Neural crest cell (in vitro differentiated cells): Measurements from ENCODE around the gene TYSND1. TPM values are rescaled to one million over a fixed set of nuclear protein-coding genes. Genes with fewer than 3 reads are reported as not detected.
"Not testable (repeated sequence)": the region's sequence is repeated elsewhere in the genome, so short reads cannot be mapped to it uniquely, and the experiment has no call there.

Experiments
- DNase-seq: peaks from one replicate; pipeline ENCODE4 v3.0.0; 2021; ENCODE audit warnings: low read depth, mixed read lengths, low spot score
- H3K27ac Mint-ChIP-seq: one replicate; pipeline ENCODE4 v1.8.0; 2021; ENCODE audit warnings: mild to moderate bottlenecking, mixed read lengths; ENCODE audit not compliant: unreplicated experiment
- H3K27me3 Mint-ChIP-seq: 2 replicates; pipeline ENCODE4 v1.8.0; 2021; ENCODE audit warnings: low read depth, mild to moderate bottlenecking, mixed read lengths
- H3K36me3 Mint-ChIP-seq: 2 replicates; pipeline ENCODE4 v1.8.0; 2021; ENCODE audit warnings: low read depth, mild to moderate bottlenecking, mixed read lengths
- H3K4me1 Mint-ChIP-seq: 2 replicates; pipeline ENCODE4 v1.8.0; 2021; ENCODE audit warnings: mixed read lengths
- H3K4me3 Mint-ChIP-seq: one replicate; pipeline ENCODE4 v1.8.0; 2021; ENCODE audit warnings: mild to moderate bottlenecking, mixed read lengths
- H3K9me3 Mint-ChIP-seq: 2 replicates; pipeline ENCODE4 v1.8.0; 2021; ENCODE audit warnings: mixed read lengths
- total RNA-seq: library from RNA; stranded (reverse); gene quantifications from 2 replicates; pipeline ENCODE4 v1.2.1, GENCODE V29; 2021
- TF ChIP-seq, protein P1 (sequence below): fragments of 200-600 bp; sonication (generic); conservative IDR thresholded peaks from 2 replicates; pipeline ENCODE4 v1.5.0; 2021; ENCODE audit warnings: antibody characterized with exemption, mild to moderate bottlenecking

Gene TYSND1
- total RNA-seq, 1 donor from 2014 or later: 17.6 TPM

DNA sequence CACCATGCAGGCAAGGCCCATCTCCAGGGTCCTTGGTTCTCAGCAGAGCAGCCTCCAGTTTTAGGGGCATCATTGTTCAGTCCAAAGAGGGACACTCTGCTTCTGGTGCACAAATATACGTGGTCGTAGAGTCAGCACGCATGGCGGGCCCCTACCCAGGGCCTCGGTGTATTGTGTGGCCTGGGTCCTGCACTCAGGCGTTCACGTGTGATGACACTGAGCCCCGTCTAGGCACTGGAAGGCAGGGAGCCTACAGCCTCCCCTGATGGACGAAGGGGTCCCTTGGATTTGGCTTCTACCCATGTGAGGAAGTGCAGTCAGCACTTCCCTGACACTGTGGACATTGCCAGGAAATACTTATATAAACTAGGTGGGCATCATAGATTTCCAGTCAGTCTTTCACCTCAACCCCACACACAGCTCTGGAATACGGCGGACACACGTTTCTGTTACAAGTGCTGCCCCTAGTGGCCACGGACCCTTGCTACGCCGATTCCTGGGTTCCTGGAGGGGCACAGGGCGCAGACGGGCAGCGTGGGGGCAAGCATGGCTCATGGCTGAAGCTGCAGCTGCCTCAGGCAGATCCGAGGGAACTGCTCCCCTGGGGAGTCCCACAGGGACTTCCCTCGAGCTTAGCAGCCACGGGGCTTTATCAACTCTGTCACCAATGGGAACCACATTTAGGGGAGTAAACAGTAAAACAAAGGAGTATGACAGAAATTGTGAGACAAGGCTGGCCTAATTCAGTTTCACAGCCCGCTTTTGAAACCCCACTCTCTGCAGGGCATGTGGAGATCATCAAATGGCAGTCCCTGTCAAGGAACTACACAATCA, 39.3 kb downstream of the TYSND1 start:
- Mint-ChIP-seq H3K27ac (peak overlapping the region; percentile 87), H3K4me3 (no peak overlapping the region), H3K4me1 (peaks cover 19% of the 10 kb centered on the region), H3K36me3 (peaks cover 20% of the 10 kb centered on the region), H3K27me3 (no peaks in the 10 kb centered on the region), H3K9me3 (no peaks in the 10 kb centered on the region)
- DNase-seq: peak; percentile 59
- TF ChIP-seq, protein P1, sequence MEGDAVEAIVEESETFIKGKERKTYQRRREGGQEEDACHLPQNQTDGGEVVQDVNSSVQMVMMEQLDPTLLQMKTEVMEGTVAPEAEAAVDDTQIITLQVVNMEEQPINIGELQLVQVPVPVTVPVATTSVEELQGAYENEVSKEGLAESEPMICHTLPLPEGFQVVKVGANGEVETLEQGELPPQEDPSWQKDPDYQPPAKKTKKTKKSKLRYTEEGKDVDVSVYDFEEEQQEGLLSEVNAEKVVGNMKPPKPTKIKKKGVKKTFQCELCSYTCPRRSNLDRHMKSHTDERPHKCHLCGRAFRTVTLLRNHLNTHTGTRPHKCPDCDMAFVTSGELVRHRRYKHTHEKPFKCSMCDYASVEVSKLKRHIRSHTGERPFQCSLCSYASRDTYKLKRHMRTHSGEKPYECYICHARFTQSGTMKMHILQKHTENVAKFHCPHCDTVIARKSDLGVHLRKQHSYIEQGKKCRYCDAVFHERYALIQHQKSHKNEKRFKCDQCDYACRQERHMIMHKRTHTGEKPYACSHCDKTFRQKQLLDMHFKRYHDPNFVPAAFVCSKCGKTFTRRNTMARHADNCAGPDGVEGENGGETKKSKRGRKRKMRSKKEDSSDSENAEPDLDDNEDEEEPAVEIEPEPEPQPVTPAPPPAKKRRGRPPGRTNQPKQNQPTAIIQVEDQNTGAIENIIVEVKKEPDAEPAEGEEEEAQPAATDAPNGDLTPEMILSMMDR: peak; percentile 64

DNA sequence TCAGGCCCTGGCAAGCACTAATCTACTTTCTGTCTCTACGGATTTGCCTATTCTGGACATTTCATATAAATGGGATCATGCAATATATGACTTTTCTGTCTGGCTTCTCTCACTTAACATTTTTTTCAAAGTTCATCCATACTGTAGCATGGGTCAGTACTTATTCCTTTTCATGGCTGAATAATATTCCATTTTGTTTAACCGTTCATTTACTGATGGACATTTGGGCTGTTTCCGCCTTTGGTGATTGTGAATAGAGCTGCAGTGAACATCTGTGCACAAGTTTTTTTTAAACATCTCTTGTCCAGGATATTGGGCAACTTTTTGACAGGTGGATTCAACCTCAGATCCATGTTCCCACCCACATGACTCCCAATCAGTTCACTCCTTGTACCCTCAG, 44.8 kb downstream of the TYSND1 start:
- H3K27ac Mint-ChIP-seq: no peak overlapping the region
- peaks cover 41% of the 10 kb centered on the region for H3K36me3 Mint-ChIP-seq
- peaks cover 18% of the 10 kb centered on the region for H3K4me1 Mint-ChIP-seq
- TF ChIP-seq, protein P1: no peak
- H3K27me3 Mint-ChIP-seq: no peaks in the 10 kb centered on the region
- H3K4me3 Mint-ChIP-seq: no peak overlapping the region
- DNase-seq: no peak
- H3K9me3 Mint-ChIP-seq: no peaks in the 10 kb centered on the region

DNA sequence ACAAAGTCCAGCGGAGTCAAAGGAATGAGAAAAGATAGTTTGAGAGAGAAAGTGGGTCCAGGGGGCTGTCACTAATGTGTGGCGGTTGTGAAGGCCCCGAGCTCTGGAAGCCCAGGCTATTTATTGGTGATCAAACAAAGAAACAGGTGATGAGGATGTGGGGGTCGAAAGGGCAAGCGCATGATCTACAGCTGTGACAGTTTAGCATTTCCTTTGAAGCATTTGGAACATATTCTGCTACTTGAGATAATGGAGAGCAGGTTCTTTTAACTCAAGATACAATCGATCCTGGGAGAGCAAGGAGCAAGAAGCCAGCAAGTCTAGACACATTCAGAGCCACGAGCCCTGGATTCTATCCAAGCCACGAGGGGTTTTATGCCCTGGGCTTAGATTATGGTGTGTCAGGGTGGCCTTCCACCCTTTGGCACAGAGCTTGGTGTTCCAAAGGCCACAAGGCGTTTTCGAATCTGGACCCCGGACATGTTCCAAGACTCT, 45.4 kb downstream of the TYSND1 start:
- H3K4me1 Mint-ChIP-seq: peaks cover 18% of the 10 kb centered on the region
- not testable (repeated sequence) for H3K27ac Mint-ChIP-seq, H3K27me3 Mint-ChIP-seq, H3K4me3 Mint-ChIP-seq, DNase-seq, H3K9me3 Mint-ChIP-seq
- H3K36me3 Mint-ChIP-seq: peaks cover 41% of the 10 kb centered on the region

DNA sequence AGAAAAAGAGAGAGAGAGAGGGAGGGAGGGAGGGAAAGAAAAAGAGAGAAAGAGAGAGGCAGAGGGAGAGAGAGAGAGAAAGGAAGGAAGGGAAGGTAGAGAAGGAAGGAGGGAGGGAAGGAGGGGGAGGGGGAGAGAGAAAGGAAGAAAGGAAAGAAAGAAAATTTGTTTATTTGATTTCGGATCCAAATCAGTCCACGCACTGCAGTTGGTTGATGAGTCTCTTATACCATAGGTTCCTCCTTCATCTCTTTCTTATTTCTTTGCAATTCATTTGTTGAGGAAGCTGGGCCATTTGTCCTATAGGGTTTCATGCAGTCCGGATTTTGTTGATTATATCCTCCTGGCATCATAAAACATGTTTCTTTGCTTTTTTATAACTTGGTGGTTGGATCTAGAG, 48.2 kb downstream of the TYSND1 start:
- Mint-ChIP-seq H3K36me3 (peaks cover 34% of the 10 kb centered on the region), H3K27ac (no peak overlapping the region)

DNA sequence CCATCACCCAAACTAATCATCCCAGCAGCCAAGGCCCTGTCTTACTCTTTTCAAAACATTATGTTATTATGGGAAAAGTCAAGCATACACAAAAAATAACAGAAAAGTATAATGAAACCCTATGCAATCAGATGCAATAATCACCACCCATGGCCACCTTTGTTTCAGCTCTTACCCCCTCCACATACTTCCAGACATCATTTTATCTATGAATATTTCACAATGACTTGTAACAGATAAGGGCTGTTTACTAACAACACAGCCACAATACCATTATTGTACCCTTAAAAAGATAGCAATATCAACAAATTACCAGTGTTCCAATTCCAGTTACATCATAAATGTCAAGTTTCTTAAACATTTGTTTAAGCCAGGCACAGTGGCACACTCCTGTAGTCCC, 49.0 kb downstream of the TYSND1 start:
- peaks cover 33% of the 10 kb centered on the region for H3K36me3 Mint-ChIP-seq

More for the DNA sequence above, 48.2 kb downstream of the TYSND1 start:
- H3K4me3 Mint-ChIP-seq: no peak overlapping the region
- TF ChIP-seq, protein P1: no peak
- H3K4me1 Mint-ChIP-seq: peaks cover 4% of the 10 kb centered on the region
- no peaks in the 10 kb centered on the region for H3K27me3 Mint-ChIP-seq
- no peak for DNase-seq
- H3K9me3 Mint-ChIP-seq: no peaks in the 10 kb centered on the region

More for the DNA sequence above, 49.0 kb downstream of the TYSND1 start:
- TF ChIP-seq, protein P1: no peak
- Mint-ChIP-seq H3K27ac (no peak overlapping the region), H3K27me3 (no peaks in the 10 kb centered on the region), H3K4me1 (peaks cover 4% of the 10 kb centered on the region), H3K4me3 (no peak overlapping the region), H3K9me3 (no peaks in the 10 kb centered on the region)
- DNase-seq: no peak
